HCT116 (cell line): ENCODE results near the gene PNRC1. TPM values are rescaled to one million over a fixed set of nuclear protein-coding genes. Genes with fewer than 3 reads are reported as not detected.

Experiments
- ATAC-seq: fragments of 200-7000 bp; cut with Tn5 transposase; 2 replicates; pipeline ENCODE4 v1.9.1; 2020; ENCODE audit warnings: mild to moderate bottlenecking, moderate library complexity
- BruUV-seq: library from RNA; stranded (reverse); fragments of 400-500 nt; replicated peaks from 2 replicates; lab custom pipeline; 2021; lab: Mats Ljungman, UMichigan
- CTCF ChIA-PET: fragments of 300-600 bp; sonication (Branson Sonifier 250); formaldehyde crosslinking; loops from one replicate; lab custom pipeline; 2021; ENCODE audit warnings: antibody characterized with exemption; lab: Charles Lee
- POLR2A ChIA-PET: fragments of 300-600, 350-600 bp; sonication (Branson Sonifier 250); formaldehyde crosslinking; loops from one replicate; lab custom pipeline; 2021; ENCODE audit warnings: antibody characterized with exemption; lab: Charles Lee
- RAD21 ChIA-PET, 2 experiments: fragments of 300-600 bp; sonication (Branson Sonifier 250); formaldehyde crosslinking; loops; one replicate each; lab custom pipeline; 2023; ENCODE audit warnings: low total read pairs in 2 of 2; ENCODE audit not compliant: uncharacterized antibody in 2 of 2, unreplicated experiment in 2 of 2, low non-redundant PET in 1 of 2; lab: Charles Lee
- DNase-seq: peaks from one replicate; pipeline ENCODE4 v3.0.0-alpha.2; 2010; ENCODE audit warnings: low read depth, low spot score
- H2AFZ ChIP-seq: fragments of 200-600 bp; shearing (Covaris generic), sonication (generic); 2 replicates; pipeline ENCODE4 v1.6.1; 2017; ENCODE audit warnings: low read depth, mixed run types, mixed read lengths, antibody characterized with exemption, low read length; ENCODE audit not compliant: poor library complexity, severe bottlenecking
- H3K27ac ChIP-seq: 2 replicates; pipeline ENCODE4 v1.5.1; 2012; ENCODE audit warnings: low read depth, low read length
- H3K27me3 ChIP-seq: fragments of 200-600 bp; sonication (generic); 2 replicates; pipeline ENCODE4 v1.6.1; 2016; ENCODE audit warnings: mixed run types, low read length, mixed read lengths; ENCODE audit not compliant: insufficient read depth
- H3K36me3 ChIP-seq, 2 experiments: fragments of 200-500 bp in 1 of 2; fragments of 200-600 bp in 1 of 2; sonication (Bioruptor generic) in 1 of 2; sonication (generic) in 1 of 2; 2 replicates each; pipeline versions ENCODE4 v1.5.1 to v1.6.1; 2014 to 2016; ENCODE audit warnings: low read length in 2 of 2, inconsistent platforms in 1 of 2, mixed read lengths in 1 of 2, mixed run types in 1 of 2; ENCODE audit not compliant: insufficient read depth in 2 of 2, control insufficient read depth in 1 of 2
- H3K4me1 ChIP-seq, 2 experiments: fragments of 200-600 bp in 1 of 2; sonication (generic) in 1 of 2; 2 replicates each; pipeline versions ENCODE4 v1.5.1 to v1.6.1; 2012 to 2017; ENCODE audit warnings: low read length in 2 of 2, inconsistent platforms in 1 of 2, mild to moderate bottlenecking in 1 of 2, mixed read lengths in 1 of 2, mixed run types in 1 of 2, moderate library complexity in 1 of 2; ENCODE audit not compliant: insufficient read depth in 2 of 2, control insufficient read depth in 1 of 2
- H3K4me2 ChIP-seq: fragments of 200-600 bp; sonication (generic); 2 replicates; pipeline ENCODE4 v1.6.1; 2017; ENCODE audit warnings: mixed run types, low read length, mixed read lengths
- H3K4me3 ChIP-seq, 2 experiments: fragments of 200-600 bp in 1 of 2; sonication (generic) in 1 of 2; replicated peaks in 1 of 2; 2 replicates each; pipeline ENCODE4 v1.5.1; 2011 to 2016; ENCODE audit warnings: low read length in 2 of 2, control low read depth in 1 of 2, low read depth in 1 of 2, mild to moderate bottlenecking in 1 of 2, mixed read lengths in 1 of 2, mixed run types in 1 of 2
- H3K79me2 ChIP-seq: fragments of 200-600 bp; sonication (generic); 2 replicates; pipeline ENCODE4 v1.6.1; 2017; ENCODE audit warnings: mild to moderate bottlenecking, mixed run types, low read length, moderate library complexity, mixed read lengths; ENCODE audit not compliant: insufficient read depth
- H3K9ac ChIP-seq: fragments of 200-600 bp; sonication (generic); 2 replicates; pipeline ENCODE4 v1.6.1; 2016; ENCODE audit warnings: low read length, mixed read lengths
- H3K9me2 ChIP-seq: fragments of 200-600 bp; sonication (generic), shearing (Covaris generic); 2 replicates; pipeline ENCODE4 v1.6.1; 2017; ENCODE audit warnings: mixed run types, mild to moderate bottlenecking, moderate library complexity; ENCODE audit not compliant: insufficient read depth
- H3K9me3 ChIP-seq, 2 experiments: fragments of 200-500 bp in 1 of 2; fragments of 200-600 bp in 1 of 2; sonication (Bioruptor generic) in 1 of 2; sonication (generic) in 1 of 2; 2 replicates each; pipeline ENCODE4 v1.6.1; 2014 to 2017; ENCODE audit warnings: low read length in 2 of 2, mixed read lengths in 2 of 2, inconsistent platforms in 1 of 2, low read depth in 1 of 2, mild to moderate bottlenecking in 1 of 2, mixed run types in 1 of 2, moderate library complexity in 1 of 2; ENCODE audit not compliant: control insufficient read depth in 1 of 2, insufficient read depth in 1 of 2
- H4K20me1 ChIP-seq: fragments of 200-600 bp; sonication (generic), shearing (Covaris generic); 2 replicates; pipeline ENCODE4 v1.6.1; 2017; ENCODE audit warnings: mixed run types, mild to moderate bottlenecking, moderate library complexity; ENCODE audit not compliant: insufficient read depth
- ATF3 ChIP-seq: IDR thresholded peaks from 2 replicates; pipeline ENCODE4 v1.6.1; 2012
- CBX3 ChIP-seq: IDR thresholded peaks from 2 replicates; pipeline ENCODE4 v1.6.1; 2012; ENCODE audit warnings: low read depth
- CEBPB ChIP-seq: IDR thresholded peaks from 2 replicates; pipeline ENCODE4 v1.6.1; 2012; ENCODE audit warnings: low read depth
- REST ChIP-seq: IDR thresholded peaks from 2 replicates; pipeline ENCODE4 v1.6.1; 2012; ENCODE audit warnings: low read depth
- SRF ChIP-seq: IDR thresholded peaks from 2 replicates; pipeline ENCODE4 v1.6.1; 2012; ENCODE audit warnings: low read depth
- YY1 ChIP-seq: IDR thresholded peaks from 2 replicates; pipeline ENCODE4 v1.6.1; 2011; ENCODE audit warnings: low read length, low read depth, moderate library complexity, mild to moderate bottlenecking; ENCODE audit not compliant: insufficient replicate concordance; ENCODE audit errors: extremely low read depth
- intact Hi-C: fragments of 100-400 bp; cut with micrococcal nuclease; formaldehyde crosslinking; loops from 2 replicates; pipeline ENCODE4 v1.10.0; 2022
- total RNA-seq: library from RNA; stranded (reverse); gene quantifications from one replicate; pipeline ENCODE4 v1.2.1, GENCODE V29; 2021; ENCODE audit not compliant: unreplicated experiment
- TF ChIP-seq, protein P1 (sequence below), 3 experiments: fragments of 200-600 bp in 1 of 3; sonication (generic) in 1 of 3; IDR thresholded peaks in 2 of 3; conservative IDR thresholded peaks in 1 of 3; 2 replicates each; pipeline ENCODE4 v1.5.1; 2012 to 2017; ENCODE audit warnings: low read depth in 2 of 3, low read length in 2 of 3, antibody characterized with exemption in 1 of 3, borderline replicate concordance in 1 of 3, control low read depth in 1 of 3, mild to moderate bottlenecking in 1 of 3, mixed read lengths in 1 of 3, mixed run types in 1 of 3, moderate library complexity in 1 of 3; ENCODE audit not compliant: insufficient read depth in 1 of 3
- TF ChIP-seq, protein P2 (sequence below): IDR thresholded peaks from 2 replicates; pipeline ENCODE4 v1.6.1; 2012

PNRC1 gene
- total RNA-seq, 1 experiment from 2014 or later, result 66.8 TPM

DNA sequence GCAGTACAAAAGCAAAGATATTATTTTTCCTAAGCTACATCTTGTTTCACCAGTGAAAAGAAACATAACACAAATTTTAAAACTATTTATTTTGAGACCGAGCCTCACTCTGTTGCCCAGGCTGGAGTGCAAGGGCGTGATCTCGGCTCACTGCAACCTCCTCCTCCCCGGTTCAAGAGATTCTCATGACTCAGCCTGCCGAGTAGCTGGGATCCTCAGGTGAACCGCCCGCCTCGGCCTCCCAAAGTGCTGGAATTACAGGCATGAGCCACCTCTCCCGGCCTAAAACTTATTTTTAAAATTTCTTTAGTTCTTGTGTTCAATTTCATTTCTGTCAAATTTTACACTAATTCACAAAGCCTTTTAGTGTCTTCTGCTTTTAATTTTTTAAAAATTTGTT, 31.4 kb downstream of the PNRC1 start:
- Histone ChIP-seq H3K4me3 (no peak overlapping the region; a peak in 1 of 4 replicates), H3K9me2 (no peaks in the 10 kb centered on the region), H3K27me3 (no peaks in the 10 kb centered on the region), H4K20me1 (no peaks in the 10 kb centered on the region), H3K4me2 (peak overlapping the region; percentile 53), H2AFZ (peak overlapping the region; percentile 97), H3K4me1 (peaks cover 0 to 15% of the 10 kb centered on the region in 2 experiments; a peak in 3 of 4 replicates), H3K79me2 (no peaks in the 10 kb centered on the region), H3K27ac (no peak overlapping the region), H3K36me3 (no peaks in the 10 kb centered on the region), H3K9ac (no peak overlapping the region), H3K9me3 (no peaks in the 10 kb centered on the region)
- peak; percentile 10 for DNase-seq
- intact Hi-C loops, result no loop called here
- ChIA-PET CTCF (no interaction called here), POLR2A (no interaction called here), RAD21 (no interaction called here)
- TF ChIP-seq SRF, result no peak
- TF ChIP-seq, protein P1, sequence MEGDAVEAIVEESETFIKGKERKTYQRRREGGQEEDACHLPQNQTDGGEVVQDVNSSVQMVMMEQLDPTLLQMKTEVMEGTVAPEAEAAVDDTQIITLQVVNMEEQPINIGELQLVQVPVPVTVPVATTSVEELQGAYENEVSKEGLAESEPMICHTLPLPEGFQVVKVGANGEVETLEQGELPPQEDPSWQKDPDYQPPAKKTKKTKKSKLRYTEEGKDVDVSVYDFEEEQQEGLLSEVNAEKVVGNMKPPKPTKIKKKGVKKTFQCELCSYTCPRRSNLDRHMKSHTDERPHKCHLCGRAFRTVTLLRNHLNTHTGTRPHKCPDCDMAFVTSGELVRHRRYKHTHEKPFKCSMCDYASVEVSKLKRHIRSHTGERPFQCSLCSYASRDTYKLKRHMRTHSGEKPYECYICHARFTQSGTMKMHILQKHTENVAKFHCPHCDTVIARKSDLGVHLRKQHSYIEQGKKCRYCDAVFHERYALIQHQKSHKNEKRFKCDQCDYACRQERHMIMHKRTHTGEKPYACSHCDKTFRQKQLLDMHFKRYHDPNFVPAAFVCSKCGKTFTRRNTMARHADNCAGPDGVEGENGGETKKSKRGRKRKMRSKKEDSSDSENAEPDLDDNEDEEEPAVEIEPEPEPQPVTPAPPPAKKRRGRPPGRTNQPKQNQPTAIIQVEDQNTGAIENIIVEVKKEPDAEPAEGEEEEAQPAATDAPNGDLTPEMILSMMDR (IDR thresholded peaks at IDR 0.05 in 2 of 3, conservative IDR thresholded peaks at IDR 0.05 in 1 of 3; ENCODE audit: borderline replicate concordance in 1 of 3, insufficient read depth in 1 of 3, low read depth in 2 of 3, low read length in 2 of 3), result no peak
- TF ChIP-seq ATF3, result no peak
- no TSS peak for BruUV-seq
- ATAC-seq, result peak; percentile 88

GRCh38 chr6:89116702-89117101, 36.2 kb downstream of the PNRC1 start:
- ATAC-seq, result no peak
- Histone ChIP-seq H4K20me1 (no peaks in the 10 kb centered on the region), H3K27ac (no peak overlapping the region), H3K9me2 (no peaks in the 10 kb centered on the region), H3K9ac (no peak overlapping the region), H2AFZ (peak overlapping the region; percentile 88), H3K9me3 (no peaks in the 10 kb centered on the region), H3K4me2 (peak overlapping the region; percentile 74), H3K27me3 (no peaks in the 10 kb centered on the region), H3K36me3 (no peaks in the 10 kb centered on the region), H3K4me1 (peaks cover 0 to 22% of the 10 kb centered on the region in 2 experiments; a peak in 3 of 4 replicates), H3K79me2 (no peaks in the 10 kb centered on the region), H3K4me3 (peak overlapping the region in 1 of 2 experiments; percentile 56; a peak in 3 of 4 replicates)
- POLR2A ChIA-PET, result no interaction called here
- intact Hi-C loops, result no loop called here
- DNase-seq, result no peak
- CTCF ChIA-PET, result interaction anchor here (0.6 kb wide), 1 partner anchor 19 kb away, joined by 3 read pairs; no protein-coding TSS in a partner anchor
- TF ChIP-seq, protein P1 (IDR thresholded peaks at IDR 0.05 in 2 of 3, conservative IDR thresholded peaks at IDR 0.05 in 1 of 3; ENCODE audit: borderline replicate concordance in 1 of 3, insufficient read depth in 1 of 3, low read depth in 2 of 3, low read length in 2 of 3), result no peak
- TF ChIP-seq, protein P2, sequence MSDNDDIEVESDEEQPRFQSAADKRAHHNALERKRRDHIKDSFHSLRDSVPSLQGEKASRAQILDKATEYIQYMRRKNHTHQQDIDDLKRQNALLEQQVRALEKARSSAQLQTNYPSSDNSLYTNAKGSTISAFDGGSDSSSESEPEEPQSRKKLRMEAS, result no peak
- TF ChIP-seq ATF3, result no peak
- no peak for TF ChIP-seq CEBPB
- TF ChIP-seq SRF, result no peak
- TF ChIP-seq YY1, result no peak
- TF ChIP-seq REST, result no peak
- no peak for TF ChIP-seq CBX3
- RAD21 ChIA-PET, result interaction anchor here in 1 of 2 experiments (0.6 kb wide), 1 partner anchor 126 kb away, joined by 3 read pairs; no protein-coding TSS in a partner anchor
- BruUV-seq, result no TSS peak
